Tibial nerve (tissue), 4 donors: Measurements from ENCODE around the gene CIBAR2.

ENCODE experiments used
- CTCF ChIP-seq, 5 experiments: fragments of 200-600 bp in 3 of 5; fragments of 450-650 bp in 2 of 5; sonication (generic) in 3 of 5; IDR thresholded peaks; one replicate each; pipeline ENCODE4 v1.5.1; 2016 to 2019; ENCODE audit warnings: antibody characterized with exemption in 5 of 5, mild to moderate bottlenecking in 3 of 5, moderate library complexity in 2 of 5
- EP300 ChIP-seq, 2 donors: sonication (generic); formaldehyde crosslinking; IDR thresholded peaks; one replicate each; pipeline ENCODE4 v1.6.1; 2017; ENCODE audit warnings: antibody characterized with exemption in 2 of 2, mild to moderate bottlenecking in 1 of 2
- POLR2A ChIP-seq, 2 donors: fragments of 450-650 bp; IDR thresholded peaks; one replicate each; pipeline ENCODE4 v1.6.1; 2017; ENCODE audit warnings: antibody characterized with exemption in 2 of 2, mild to moderate bottlenecking in 2 of 2, moderate library complexity in 2 of 2

DNA sequence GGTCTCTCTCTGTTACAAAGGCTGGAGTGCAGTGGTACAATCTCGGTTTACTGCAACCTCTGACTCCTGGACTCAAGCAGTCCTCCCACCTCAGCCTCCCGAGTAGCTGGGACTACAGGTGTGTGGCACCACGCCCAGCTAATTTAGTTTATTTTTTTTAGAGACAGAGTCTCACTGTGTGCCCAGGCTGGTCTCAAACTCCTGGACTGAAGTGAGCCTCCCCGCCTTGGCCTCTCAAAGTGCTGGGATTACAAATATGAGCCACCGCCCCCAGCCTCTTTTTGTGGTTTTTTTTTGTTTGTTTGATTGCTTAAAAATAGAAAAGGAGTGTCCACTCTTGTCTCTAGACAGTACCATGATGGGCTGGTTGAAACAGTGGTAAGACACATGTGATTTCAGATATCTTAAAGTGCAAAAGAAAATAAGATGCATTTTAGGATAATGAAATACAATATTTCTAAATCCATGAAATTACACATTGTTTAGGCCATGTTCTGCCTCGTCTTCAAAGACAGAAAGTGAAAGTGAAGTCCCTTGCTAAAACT lies 57.3 kb downstream of the CIBAR2 start:
- TF ChIP-seq CTCF (IDR thresholded peaks at IDR 0.05) (no peak), EP300 (IDR thresholded peaks at IDR 0.05) (no peak), POLR2A (IDR thresholded peaks at IDR 0.05) (no peak)
